MM.1S (cell line): ENCODE measurements around the gene TTLL11.

Experiments used
- EZH2 ChIP-seq: fragments of 300-600 bp; sonication (generic); optimal IDR thresholded peaks from 2 replicates; pipeline ENCODE3; 2017; ENCODE audit warnings: low read depth, mild to moderate bottlenecking, antibody characterized with exemption, low read length, mixed read lengths
- EZH2phosphoT487 ChIP-seq: fragments of 300-600 bp; sonication (generic); IDR thresholded peaks from 2 replicates; pipeline ENCODE4 v1.6.1; 2018; ENCODE audit warnings: antibody characterized with exemption, low read length
- TF ChIP-seq, protein P1 (sequence below): fragments of 300-600 bp; sonication (generic); IDR thresholded peaks from 2 replicates; pipeline ENCODE4 v1.5.1; 2016; ENCODE audit warnings: antibody characterized with exemption, low read length, mixed read lengths

DNA sequence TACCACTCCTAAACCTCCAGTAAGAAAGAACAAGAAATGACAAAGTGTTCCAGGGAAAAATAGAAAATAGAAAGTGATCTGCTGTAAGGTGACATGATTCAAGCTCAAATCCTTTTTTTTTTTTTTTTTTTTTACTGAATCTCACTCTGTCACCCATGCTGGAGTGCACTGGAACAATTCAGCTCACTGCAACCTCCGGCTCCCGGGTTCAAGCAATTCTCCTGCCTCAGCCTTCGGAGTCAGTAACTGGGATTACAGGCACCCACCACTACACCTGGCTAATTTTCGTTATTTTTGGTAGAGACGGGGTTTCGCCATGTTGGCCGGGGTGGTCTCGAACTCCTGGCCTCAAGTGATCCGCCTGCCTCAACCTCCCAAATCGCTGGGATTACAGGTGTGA lies 35.9 kb downstream of the TTLL11 start:
- no peak for TF ChIP-seq EZH2phosphoT487
- TF ChIP-seq, protein P1, sequence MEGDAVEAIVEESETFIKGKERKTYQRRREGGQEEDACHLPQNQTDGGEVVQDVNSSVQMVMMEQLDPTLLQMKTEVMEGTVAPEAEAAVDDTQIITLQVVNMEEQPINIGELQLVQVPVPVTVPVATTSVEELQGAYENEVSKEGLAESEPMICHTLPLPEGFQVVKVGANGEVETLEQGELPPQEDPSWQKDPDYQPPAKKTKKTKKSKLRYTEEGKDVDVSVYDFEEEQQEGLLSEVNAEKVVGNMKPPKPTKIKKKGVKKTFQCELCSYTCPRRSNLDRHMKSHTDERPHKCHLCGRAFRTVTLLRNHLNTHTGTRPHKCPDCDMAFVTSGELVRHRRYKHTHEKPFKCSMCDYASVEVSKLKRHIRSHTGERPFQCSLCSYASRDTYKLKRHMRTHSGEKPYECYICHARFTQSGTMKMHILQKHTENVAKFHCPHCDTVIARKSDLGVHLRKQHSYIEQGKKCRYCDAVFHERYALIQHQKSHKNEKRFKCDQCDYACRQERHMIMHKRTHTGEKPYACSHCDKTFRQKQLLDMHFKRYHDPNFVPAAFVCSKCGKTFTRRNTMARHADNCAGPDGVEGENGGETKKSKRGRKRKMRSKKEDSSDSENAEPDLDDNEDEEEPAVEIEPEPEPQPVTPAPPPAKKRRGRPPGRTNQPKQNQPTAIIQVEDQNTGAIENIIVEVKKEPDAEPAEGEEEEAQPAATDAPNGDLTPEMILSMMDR: no peak
- TF ChIP-seq EZH2: no peak
